Stimulated activated CD8-positive, alpha-beta memory T cell treated with anti-CD3 and anti-CD28 coated beads, Interleukin-12 subunit alpha, Interleukin-12 subunit beta, amount 100 ng/mL, for 24 hours (primary cell): ENCODE measurements around the gene GAS2L2.
"Not testable (repeated sequence)": the region's sequence is repeated elsewhere in the genome, so short reads cannot be mapped to it uniquely, and the experiment has no call there.

Source experiments
- DNase-seq: peaks from one replicate; pipeline ENCODE4 v3.0.0-alpha.2; 2020; ENCODE audit errors: extremely low read depth

The GAS2L2 gene

GRCh38 chr17:35728551-35728950, 24.5 kb downstream of the GAS2L2 start:
- DNase-seq, result no peak

GRCh38 chr17:35727635-35728034, 25.4 kb downstream of the GAS2L2 start:
- no peak for DNase-seq

- DNase-seq, result no peak
Measured at GRCh38 chr17:35726953-35727460, 26.0 kb downstream of the GAS2L2 start.

GRCh38 chr17:35726127-35726952, 26.7 kb downstream of the GAS2L2 start:
- no peak for DNase-seq

GRCh38 chr17:35725802-35726126, 27.3 kb downstream of the GAS2L2 start:
- DNase-seq, result no peak

- no peak for DNase-seq
Measured at GRCh38 chr17:35725058-35725457, 28.0 kb downstream of the GAS2L2 start.

GRCh38 chr17:35723735-35724134, 29.3 kb downstream of the GAS2L2 start:
- no peak for DNase-seq

GRCh38 chr17:35717475-35717874, 35.6 kb downstream of the GAS2L2 start:
- DNase-seq, result no peak

GRCh38 chr17:35716897-35717465, 36.1 kb downstream of the GAS2L2 start:
- DNase-seq, result no peak

- DNase-seq, result no peak
Measured at GRCh38 chr17:35716173-35716572, 36.9 kb downstream of the GAS2L2 start.

- DNase-seq, result no peak
Measured at GRCh38 chr17:35715416-35715815, 37.6 kb downstream of the GAS2L2 start.

- DNase-seq, result no peak
Measured at GRCh38 chr17:35714988-35715387, 38.1 kb downstream of the GAS2L2 start.

GRCh38 chr17:35713069-35713728, 39.8 kb downstream of the GAS2L2 start:
- no peak for DNase-seq

GRCh38 chr17:35710950-35711349, 42.1 kb downstream of the GAS2L2 start:
- DNase-seq, result no peak

GRCh38 chr17:35709874-35710273, 43.2 kb downstream of the GAS2L2 start:
- DNase-seq, result no peak

- no peak for DNase-seq
Measured at GRCh38 chr17:35708951-35709350, 44.1 kb downstream of the GAS2L2 start.

- no peak for DNase-seq
Measured at GRCh38 chr17:35708149-35708548, 44.9 kb downstream of the GAS2L2 start.

GRCh38 chr17:35705705-35706104, 47.3 kb downstream of the GAS2L2 start:
- no peak for DNase-seq

GRCh38 chr17:35705230-35705629, 47.8 kb downstream of the GAS2L2 start:
- no peak for DNase-seq

GRCh38 chr17:35703308-35703707, 49.7 kb downstream of the GAS2L2 start:
- not testable (repeated sequence) for DNase-seq

GRCh38 chr17:35701491-35701890, 51.5 kb downstream of the GAS2L2 start:
- DNase-seq, result no peak

- DNase-seq, result no peak
Measured at GRCh38 chr17:35700150-35700549, 52.9 kb downstream of the GAS2L2 start.

- no peak for DNase-seq
Measured at GRCh38 chr17:35698800-35699199, 54.2 kb downstream of the GAS2L2 start.
